Activated T-cell treated with anti-CD3 and anti-CD28 coated beads, Interleukin-2, amount 50 U/mL, for 1 hour (primary cell): ENCODE measurements around the gene METTL8.
"Not testable (repeated sequence)": the region's sequence is repeated elsewhere in the genome, so short reads cannot be mapped to it uniquely, and the experiment has no call there.

ENCODE experiments used
- DNase-seq: peaks from one replicate; pipeline ENCODE4 v3.0.0-alpha.2; 2020

Gene METTL8

GRCh38 chr2:171394164-171394740, 39.5 kb downstream of the METTL8 start:
- DNase-seq: no peak

GRCh38 chr2:171393487-171393886, 40.3 kb downstream of the METTL8 start:
- no peak for DNase-seq

GRCh38 chr2:171391532-171391931, 42.3 kb downstream of the METTL8 start:
- DNase-seq: no peak

GRCh38 chr2:171390941-171391516, 42.8 kb downstream of the METTL8 start:
- no peak for DNase-seq

GRCh38 chr2:171389780-171390179, 44.0 kb downstream of the METTL8 start:
- no peak for DNase-seq

GRCh38 chr2:171389325-171389724, 44.5 kb downstream of the METTL8 start:
- no peak for DNase-seq

- no peak for DNase-seq
These were observed 46.7 kb downstream of the METTL8 start for GRCh38 chr2:171387052-171387451.

GRCh38 chr2:171386627-171387026, 47.2 kb downstream of the METTL8 start:
- no peak for DNase-seq

- no peak for DNase-seq
These were observed 50.7 kb downstream of the METTL8 start for GRCh38 chr2:171383134-171383533.

GRCh38 chr2:171382175-171382574, 51.6 kb downstream of the METTL8 start:
- DNase-seq: not testable (repeated sequence)

GRCh38 chr2:171377852-171378251, 55.9 kb downstream of the METTL8 start:
- DNase-seq: not testable (repeated sequence)

GRCh38 chr2:171367692-171368091, 66.1 kb downstream of the METTL8 start:
- DNase-seq: no peak

GRCh38 chr2:171365778-171366177, 68.0 kb downstream of the METTL8 start:
- DNase-seq: no peak

- DNase-seq: no peak
These were observed 68.6 kb downstream of the METTL8 start for GRCh38 chr2:171365232-171365631.

- no peak for DNase-seq
These were observed 71.4 kb downstream of the METTL8 start for GRCh38 chr2:171362396-171362795.

- no peak for DNase-seq
These were observed 72.9 kb downstream of the METTL8 start for GRCh38 chr2:171360905-171361304.

- not testable (repeated sequence) for DNase-seq
These were observed 80.0 kb downstream of the METTL8 start for GRCh38 chr2:171353746-171354145.

GRCh38 chr2:171348056-171348455, 85.7 kb downstream of the METTL8 start:
- DNase-seq: no peak

GRCh38 chr2:171347591-171348032, 86.2 kb downstream of the METTL8 start:
- DNase-seq: no peak

GRCh38 chr2:171346723-171347557, 86.8 kb downstream of the METTL8 start:
- DNase-seq: no peak

GRCh38 chr2:171345971-171346722, 87.6 kb downstream of the METTL8 start:
- DNase-seq: no peak

- DNase-seq: no peak
These were observed 89.6 kb downstream of the METTL8 start for GRCh38 chr2:171344182-171344581.

GRCh38 chr2:171342067-171342413, 91.8 kb downstream of the METTL8 start:
- no peak for DNase-seq
